NCI-H2227 (cell line): ENCODE results near the gene UBE4B.

Experiments used
- DNase-seq: peaks from one replicate; lab custom pipeline; 2025; ENCODE audit not compliant: unreplicated experiment; lab: John Stamatoyannopoulos, UW

UBE4B gene

GRCh38 chr1:10033359-10033845, 644 bp downstream of the UBE4B start:
- DNase-seq, result peak; percentile 60

DNA sequence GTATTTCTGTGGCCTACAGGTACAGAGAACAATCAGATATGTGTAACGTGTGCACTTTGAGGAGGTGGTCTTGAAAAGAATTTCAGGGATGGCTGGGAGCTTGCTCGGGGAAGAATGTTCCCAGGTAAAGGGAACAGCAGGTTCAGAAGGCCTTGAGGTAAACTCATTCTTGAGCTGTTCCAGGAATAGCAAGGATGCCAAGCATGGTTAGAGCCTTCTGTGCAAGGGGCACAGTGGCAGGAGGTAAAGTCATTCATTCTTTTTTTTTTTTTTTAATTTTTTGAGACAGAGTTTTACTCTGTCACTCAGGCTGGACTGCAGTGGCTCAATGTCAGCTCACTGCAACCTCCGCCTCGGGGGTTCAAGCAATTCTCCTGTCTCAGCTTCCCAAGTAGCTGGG, 10.0 kb downstream of the UBE4B start:
- no peak for DNase-seq

DNA sequence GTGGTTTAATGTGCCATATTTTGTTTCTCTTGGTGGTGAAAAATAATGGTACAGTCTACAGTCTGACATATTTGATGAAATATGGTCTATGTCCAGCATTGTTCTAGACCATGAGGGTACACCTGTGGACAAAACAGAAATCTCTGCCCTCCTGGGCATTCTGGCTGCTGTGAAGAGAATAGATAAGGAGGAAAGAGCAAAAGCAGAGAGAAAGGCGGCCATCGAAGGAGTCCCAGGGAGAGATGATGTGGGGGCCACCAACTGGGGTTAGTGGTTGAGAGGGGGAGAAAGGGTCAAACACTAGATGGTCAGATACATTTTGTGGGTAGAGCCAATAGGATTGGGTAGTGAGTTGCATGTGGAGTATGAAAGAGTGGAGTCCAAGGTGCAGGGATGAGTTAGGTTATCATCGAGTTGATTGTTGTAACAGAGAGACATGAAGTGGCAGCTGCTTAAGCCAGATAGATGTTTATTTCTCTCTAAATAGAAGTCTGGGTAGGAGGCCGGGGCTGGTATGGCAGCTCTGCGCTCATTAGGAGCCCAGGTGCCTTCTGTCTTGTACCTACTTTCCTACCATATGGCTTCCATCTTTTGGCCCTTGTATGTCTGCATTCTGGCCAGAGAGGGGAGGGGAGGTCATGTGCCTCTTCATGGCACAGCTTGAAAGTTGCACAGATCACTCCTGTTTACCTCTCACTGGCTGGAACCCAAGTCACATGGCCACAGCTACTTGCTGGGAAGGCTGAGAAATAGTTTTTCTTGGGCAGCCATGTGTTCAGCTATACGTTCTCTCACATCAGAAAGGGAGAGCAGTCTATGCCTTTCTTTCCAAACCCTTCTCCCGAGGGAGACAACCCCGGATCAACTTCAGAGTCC, 13.0 kb downstream of the UBE4B start:
- DNase-seq, result no peak

- no peak for DNase-seq
These were observed 13.8 kb downstream of the UBE4B start for GRCh38 chr1:10046356-10047085.

DNA sequence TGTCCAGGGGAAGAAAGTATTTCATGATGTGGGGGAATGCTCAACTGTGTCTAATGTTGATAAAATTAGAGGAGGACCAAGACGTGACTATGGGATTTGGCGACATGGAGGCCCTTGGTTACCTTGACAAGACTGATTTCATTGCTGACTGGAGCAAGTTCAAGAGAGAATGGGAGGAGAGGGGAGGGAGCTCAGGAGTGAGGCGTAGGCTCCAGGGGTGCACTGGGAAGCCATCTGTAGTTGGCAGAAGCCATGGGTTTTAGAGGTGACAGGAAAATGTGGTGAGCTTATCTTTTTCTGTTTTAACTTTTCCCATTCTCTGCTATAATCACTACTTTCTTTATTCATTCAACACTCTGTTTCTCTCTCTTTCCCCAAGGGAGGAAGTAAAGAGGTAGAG, 15.8 kb downstream of the UBE4B start:
- DNase-seq, result no peak

GRCh38 chr1:10050611-10051010, 17.9 kb downstream of the UBE4B start:
- DNase-seq, result no peak

- DNase-seq, result no peak
These were observed 18.9 kb downstream of the UBE4B start for GRCh38 chr1:10051656-10052055.

- DNase-seq, result no peak
These were observed 19.6 kb downstream of the UBE4B start for GRCh38 chr1:10052347-10052746.

GRCh38 chr1:10054465-10054864, 21.7 kb downstream of the UBE4B start:
- DNase-seq, result no peak

- DNase-seq, result no peak
These were observed 23.8 kb downstream of the UBE4B start for GRCh38 chr1:10056599-10056987.

DNA sequence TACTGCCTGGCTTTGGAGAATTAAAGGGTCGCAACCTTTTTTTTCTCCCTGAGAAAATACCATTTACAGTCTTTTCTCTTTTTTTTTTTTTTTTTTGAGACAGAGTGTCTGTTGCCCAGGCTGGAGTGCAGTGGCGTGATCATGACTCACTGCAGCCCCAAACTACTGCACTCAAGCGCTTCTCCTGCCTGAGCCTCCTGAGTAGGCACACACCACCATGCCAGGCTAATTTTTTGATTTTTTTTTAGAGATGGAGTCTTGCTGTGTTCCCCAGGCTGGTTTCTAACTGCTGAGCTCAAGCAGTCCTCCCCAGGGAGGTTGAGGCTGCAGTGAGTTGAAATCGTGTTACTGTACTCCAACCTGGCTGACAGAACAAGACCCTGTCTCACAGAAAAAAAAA, 24.6 kb downstream of the UBE4B start:
- no peak for DNase-seq

DNA sequence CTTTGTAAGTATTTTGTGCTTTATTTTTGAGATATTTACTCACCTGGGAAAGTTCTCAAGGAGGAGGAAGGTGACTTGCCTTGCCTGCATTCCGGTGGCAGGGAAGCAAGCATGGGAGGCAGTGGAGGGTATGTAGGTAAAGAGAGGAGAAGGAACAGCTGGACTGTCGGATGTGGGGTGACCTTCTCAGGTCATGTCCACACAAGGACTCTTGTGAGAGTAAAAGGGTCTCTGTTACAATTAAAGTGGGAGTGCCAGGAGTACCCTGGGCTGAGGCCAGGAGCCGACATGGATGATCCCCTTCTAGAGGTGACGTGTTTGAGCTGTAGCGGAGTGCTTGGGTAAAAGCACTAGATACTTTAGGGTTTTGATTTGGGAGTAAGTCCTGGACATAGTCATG, 25.0 kb downstream of the UBE4B start:
- DNase-seq, result no peak

DNA sequence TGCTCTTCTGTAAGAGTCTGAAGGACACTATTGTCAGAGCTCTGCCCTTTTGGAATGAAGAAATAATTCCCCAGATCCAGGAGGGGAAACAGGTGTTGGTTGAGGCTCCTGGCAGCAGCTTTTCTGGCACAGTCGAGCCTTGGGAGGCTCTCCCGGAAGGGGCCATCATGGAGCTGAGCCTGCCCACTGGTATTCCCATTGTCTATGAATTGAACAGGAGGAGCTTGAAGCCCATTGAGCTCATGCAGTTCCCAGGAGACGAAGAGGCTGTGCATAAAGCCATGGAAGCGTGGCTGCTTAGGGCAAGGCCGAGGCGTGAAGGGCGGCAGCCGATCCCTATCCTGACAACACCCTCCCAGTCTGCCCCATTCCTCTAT, 26.6 kb downstream of the UBE4B start:
- peak; percentile 14 for DNase-seq

- DNase-seq, result no peak
These were observed 27.7 kb downstream of the UBE4B start for GRCh38 chr1:10060311-10061100.

- DNase-seq, result no peak
These were observed 28.5 kb downstream of the UBE4B start for GRCh38 chr1:10061276-10061675.

DNA sequence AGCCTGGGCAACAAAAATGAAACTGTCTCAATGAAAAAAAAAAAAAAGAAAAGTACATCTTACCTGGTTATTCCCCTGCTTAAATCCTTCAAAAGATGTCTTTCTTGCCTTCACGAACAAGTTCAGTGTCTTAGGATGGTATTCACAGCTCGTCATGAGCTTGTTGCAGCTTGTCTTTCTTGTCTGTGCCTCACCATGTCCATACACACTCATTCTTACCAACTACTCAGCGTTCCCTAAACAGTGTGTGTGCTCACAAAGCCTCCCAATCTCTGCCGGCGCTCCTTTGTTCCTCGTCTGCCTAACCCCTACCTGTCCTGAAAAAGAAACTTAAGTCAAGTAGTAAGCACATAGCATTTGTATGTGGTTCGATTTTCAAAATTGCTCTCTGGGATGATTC, 31.1 kb downstream of the UBE4B start:
- no peak for DNase-seq

DNA sequence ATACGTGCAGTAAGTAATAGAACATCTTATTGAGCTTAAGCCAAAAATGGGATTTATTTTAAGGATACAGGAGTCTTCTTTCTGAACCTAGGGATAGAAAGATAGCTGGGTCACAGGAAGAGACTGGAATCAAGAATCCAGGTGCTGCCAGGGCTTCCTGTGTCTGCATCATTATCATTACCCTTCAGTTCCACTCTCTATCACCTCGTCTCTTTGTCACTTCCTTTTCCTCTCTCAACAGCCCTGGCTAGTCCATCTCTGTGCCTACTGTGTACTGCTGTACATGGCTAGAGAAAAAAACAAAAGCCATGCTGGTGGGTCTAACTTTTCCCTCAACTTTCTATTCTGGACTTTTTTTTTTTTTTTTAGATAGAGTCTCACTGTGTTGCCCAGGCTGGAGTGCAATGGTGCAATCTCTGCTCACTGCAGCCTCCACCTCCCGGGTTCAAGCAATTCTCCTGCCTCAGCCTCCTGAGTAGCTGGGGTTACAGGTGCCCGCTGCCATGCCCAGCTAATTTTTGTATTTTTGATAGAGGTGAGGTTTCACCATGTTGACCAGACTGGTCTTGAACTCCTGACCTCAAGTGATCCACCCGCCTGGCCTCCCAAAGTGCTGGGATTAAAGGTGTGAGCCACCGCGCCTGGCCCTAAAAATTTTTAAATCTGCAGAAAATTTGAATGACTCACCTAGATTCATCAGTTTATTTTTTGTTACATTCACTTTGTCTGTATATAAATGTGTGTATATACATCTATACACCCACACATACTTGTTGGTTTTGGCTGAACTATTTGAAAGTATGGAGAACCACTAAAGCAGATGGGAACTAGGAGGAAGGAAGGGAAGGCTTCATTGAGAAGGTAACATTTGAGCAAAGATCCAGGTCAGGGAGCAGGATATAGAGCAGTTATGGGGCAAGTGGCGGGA, 31.9 kb downstream of the UBE4B start:
- DNase-seq, result no peak

GRCh38 chr1:10065344-10065685, 32.6 kb downstream of the UBE4B start:
- no peak for DNase-seq

GRCh38 chr1:10065760-10066159, 33.0 kb downstream of the UBE4B start:
- DNase-seq, result no peak

- no peak for DNase-seq
These were observed 36.0 kb downstream of the UBE4B start for GRCh38 chr1:10068605-10069294.
